Stomach (tissue), 4 donors: ENCODE data around the gene SORCS2.

Source experiments
- CTCF ChIP-seq, 7 experiments: fragments of 450-650 bp in 4 of 7; fragments of 200-600 bp in 3 of 7; sonication (generic) in 3 of 7; IDR thresholded peaks; one replicate each; pipeline ENCODE4 v1.5.1; 2016 to 2019; ENCODE audit warnings: antibody characterized with exemption in 7 of 7, control low read depth in 2 of 7, mild to moderate bottlenecking in 1 of 7
- EP300 ChIP-seq: sonication (generic); formaldehyde crosslinking; IDR thresholded peaks from one replicate; pipeline ENCODE4 v1.6.1; 2017; ENCODE audit warnings: antibody characterized with exemption
- POLR2A ChIP-seq, 4 donors: fragments of 450-650 bp; IDR thresholded peaks; one replicate each; pipeline ENCODE4 v1.6.1; 2016; ENCODE audit warnings: antibody characterized with exemption in 4 of 4, control low read depth in 2 of 4, mild to moderate bottlenecking in 1 of 4, moderate library complexity in 1 of 4
- POLR2AphosphoS5 ChIP-seq, 3 donors: sonication (generic); formaldehyde crosslinking; IDR thresholded peaks; one replicate each; pipeline ENCODE4 v1.6.1; 2016; ENCODE audit warnings: antibody characterized with exemption in 3 of 3

GRCh38 chr4:7377223-7377865 lies 185.0 kb downstream of the SORCS2 start:
- no peak for TF ChIP-seq EP300
- TF ChIP-seq POLR2A (IDR thresholded peaks at IDR 0.05) = no peak
- TF ChIP-seq POLR2AphosphoS5 (IDR thresholded peaks at IDR 0.05) = no peak
- no peak for TF ChIP-seq CTCF (IDR thresholded peaks at IDR 0.05)
